Measurements from ENCODE around the gene SOX4. TPM values are rescaled to one million over a fixed set of nuclear protein-coding genes. Genes with fewer than 3 reads are reported as not detected.

SOX4 gene
- total and polyA plus RNA-seq, 8 donors = 1.2 to 62.0 (median 16.5) TPM

GRCh38 chr6:21611485-21611884 is 17.9 kb downstream of the SOX4 start:
- Histone ChIP-seq H3K4me3 (no peak overlapping the region), H3K4me1 (peaks cover 0 to 7% (median 2%) of the 10 kb centered on the region in 4 donors), H3K27me3 (no peaks in the 10 kb centered on the region), H3K27ac (no peak overlapping the region), H3K9me3 (no peaks in the 10 kb centered on the region), H3K36me3 (no peaks in the 10 kb centered on the region)
- 94 to 98% (median 96%) methylated on average over 3 of the region's 3 CpGs for WGBS, 5 donors
- DNase-seq = no peak
- intact Hi-C loops (cut with DNase I; ENCODE audit: low total_unique reads) = no loop called here
- TF ChIP-seq CTCF (IDR thresholded peaks at IDR 0.05) = no peak
- TF ChIP-seq POLR2AphosphoS5 (IDR thresholded peaks at IDR 0.05) = no peak
- no peak for TF ChIP-seq EP300 (IDR thresholded peaks at IDR 0.05)
- TF ChIP-seq POLR2A (IDR thresholded peaks at IDR 0.05) = no peak

- TF ChIP-seq EP300 (IDR thresholded peaks at IDR 0.05) (no peak), POLR2AphosphoS5 (IDR thresholded peaks at IDR 0.05) (no peak), CTCF (IDR thresholded peaks at IDR 0.05) (no peak)
- no peak for DNase-seq
- no peaks in the 10 kb centered on the region for H3K9me3 ChIP-seq
- H3K4me1 ChIP-seq = peaks cover 0 to 7% (median 2%) of the 10 kb centered on the region in 4 donors
- intact Hi-C loops (cut with DNase I; ENCODE audit: low total_unique reads) = no loop called here
- no peak overlapping the region for H3K4me3 ChIP-seq
- H3K27ac ChIP-seq = no peak overlapping the region
- H3K27me3 ChIP-seq = no peaks in the 10 kb centered on the region
- no peaks in the 10 kb centered on the region for H3K36me3 ChIP-seq
- 92 to 94% (median 94%) methylated on average over 6 of the region's 6 CpGs for WGBS, 5 donors
Measured at GRCh38 chr6:21612067-21612745, 18.7 kb downstream of the SOX4 start.

DNA sequence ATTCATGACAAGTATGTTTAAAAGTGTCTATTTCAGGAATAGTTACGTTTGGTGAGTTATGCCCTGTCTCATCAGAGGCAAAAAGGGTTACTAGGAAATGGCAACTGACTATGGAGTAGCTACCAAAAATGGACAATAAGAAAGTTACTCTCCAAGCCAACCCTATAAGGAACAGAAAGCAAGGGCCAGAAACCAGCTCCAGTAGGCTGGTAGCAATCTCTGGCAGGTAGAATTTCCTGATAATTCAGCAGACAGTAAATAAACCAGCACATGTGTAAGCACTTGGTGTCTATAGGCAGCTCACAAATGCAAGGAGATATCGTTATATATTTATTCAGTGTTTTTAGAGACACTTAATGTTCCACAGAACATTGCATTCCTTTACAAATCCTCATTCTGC is 20.3 kb downstream of the SOX4 start:
- H3K4me1 ChIP-seq = peaks cover 0 to 7% (median 2%) of the 10 kb centered on the region in 4 donors
- DNase-seq = no peak
- no peak for TF ChIP-seq CTCF (IDR thresholded peaks at IDR 0.05)
- no peak for TF ChIP-seq POLR2AphosphoS5 (IDR thresholded peaks at IDR 0.05)
- TF ChIP-seq POLR2A (IDR thresholded peaks at IDR 0.05) = no peak
- TF ChIP-seq EP300 (IDR thresholded peaks at IDR 0.05) = no peak
- no peaks in the 10 kb centered on the region for H3K9me3 ChIP-seq
- 28 to 50% (median 39%) methylated on average over 2 of the region's 2 CpGs for WGBS, 5 donors
- no peak overlapping the region for H3K4me3 ChIP-seq
- no peaks in the 10 kb centered on the region for H3K27me3 ChIP-seq
- H3K27ac ChIP-seq = no peak overlapping the region
- intact Hi-C loops (cut with DNase I; ENCODE audit: low total_unique reads) = no loop called here
- H3K36me3 ChIP-seq = no peaks in the 10 kb centered on the region

DNA sequence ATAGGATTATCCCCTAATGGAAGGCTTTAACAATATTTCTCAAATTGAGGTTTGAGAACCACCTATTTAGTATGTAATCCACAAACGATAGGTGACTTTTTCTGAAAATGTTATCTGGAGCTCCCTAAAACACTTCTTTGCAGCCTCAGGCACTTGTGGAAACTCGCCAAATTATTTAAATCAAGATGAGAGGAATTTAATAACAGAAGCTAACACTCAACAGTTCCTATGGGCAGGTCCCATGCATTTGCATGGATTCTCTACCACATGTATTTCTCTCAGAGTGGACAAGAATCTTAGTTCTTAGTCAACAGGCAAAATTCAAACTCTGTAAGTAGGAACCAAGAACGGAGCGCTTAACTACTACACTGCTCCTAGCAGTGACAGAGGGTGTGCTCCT is 20.7 kb downstream of the SOX4 start:
- TF ChIP-seq EP300 (IDR thresholded peaks at IDR 0.05) (no peak), CTCF (IDR thresholded peaks at IDR 0.05) (no peak), POLR2A (IDR thresholded peaks at IDR 0.05) (no peak), POLR2AphosphoS5 (IDR thresholded peaks at IDR 0.05) (no peak)
- no peaks in the 10 kb centered on the region for H3K36me3 ChIP-seq
- H3K27me3 ChIP-seq = no peaks in the 10 kb centered on the region
- no peaks in the 10 kb centered on the region for H3K9me3 ChIP-seq
- intact Hi-C loops (cut with DNase I; ENCODE audit: low total_unique reads) = no loop called here
- no peak for DNase-seq
- no peak overlapping the region for H3K4me3 ChIP-seq
- peaks cover 0 to 7% (median 2%) of the 10 kb centered on the region in 4 donors for H3K4me1 ChIP-seq
- no peak overlapping the region for H3K27ac ChIP-seq
- WGBS, 5 donors = 72 to 77% (median 73%) methylated on average over 4 of the region's 4 CpGs

Data from stomach (tissue), 9 donors.